GM21825 (cell line): ENCODE data around the gene RIMBP2.

Source experiments
- ATAC-seq: cut with Tn5 transposase; IDR thresholded peaks from one replicate; pipeline ENCODE4 v1.9.1; 2021; ENCODE audit warnings: mild to moderate bottlenecking, moderate library complexity; ENCODE audit not compliant: unreplicated experiment

Gene RIMBP2

GRCh38 chr12:130434560-130434959 lies 281.5 kb downstream of the RIMBP2 start:
- ATAC-seq = no peak

GRCh38 chr12:130433834-130434233 lies 282.3 kb downstream of the RIMBP2 start:
- no peak for ATAC-seq

- no peak for ATAC-seq
Measured at GRCh38 chr12:130433411-130433810, 282.7 kb downstream of the RIMBP2 start.

- no peak for ATAC-seq
Measured at GRCh38 chr12:130431176-130431575, 284.9 kb downstream of the RIMBP2 start.

GRCh38 chr12:130429656-130430505 lies 286.2 kb downstream of the RIMBP2 start:
- no peak for ATAC-seq

GRCh38 chr12:130428116-130428515 lies 288.0 kb downstream of the RIMBP2 start:
- no peak for ATAC-seq

GRCh38 chr12:130427381-130427887 lies 288.7 kb downstream of the RIMBP2 start:
- no peak for ATAC-seq

- ATAC-seq = no peak
Measured at GRCh38 chr12:130425698-130426245, 290.3 kb downstream of the RIMBP2 start.

- no peak for ATAC-seq
Measured at GRCh38 chr12:130424858-130425697, 291.0 kb downstream of the RIMBP2 start.

- ATAC-seq = no peak
Measured at GRCh38 chr12:130423991-130424857, 291.9 kb downstream of the RIMBP2 start.

GRCh38 chr12:130423136-130423535 lies 293.0 kb downstream of the RIMBP2 start:
- no peak for ATAC-seq

GRCh38 chr12:130422676-130423075 lies 293.4 kb downstream of the RIMBP2 start:
- ATAC-seq = no peak

- ATAC-seq = no peak
Measured at GRCh38 chr12:130421896-130422295, 294.2 kb downstream of the RIMBP2 start.

- no peak for ATAC-seq
Measured at GRCh38 chr12:130420071-130420470, 296.0 kb downstream of the RIMBP2 start.

- ATAC-seq = no peak
Measured at GRCh38 chr12:130419116-130419515, 297.0 kb downstream of the RIMBP2 start.

- ATAC-seq = no peak
Measured at GRCh38 chr12:130418251-130418650, 297.8 kb downstream of the RIMBP2 start.

- no peak for ATAC-seq
Measured at GRCh38 chr12:130414381-130414780, 301.7 kb downstream of the RIMBP2 start.

GRCh38 chr12:130413909-130414308 lies 302.2 kb downstream of the RIMBP2 start:
- ATAC-seq = no peak

- no peak for ATAC-seq
Measured at GRCh38 chr12:130412384-130412783, 303.7 kb downstream of the RIMBP2 start.

GRCh38 chr12:130405332-130405731 lies 310.8 kb downstream of the RIMBP2 start:
- ATAC-seq = no peak
